K562 treated with DMSO at 1 percent for 24 hours (cell line): ENCODE measurements around the gene BACH1. TPM values are rescaled to one million over a fixed set of nuclear protein-coding genes. Genes with fewer than 3 reads are reported as not detected.

Experiments used
- total RNA-seq: library from RNA; unstranded; fragments of 300-600 nt; gene quantifications from 2 replicates; pipeline ENCODE4 v1.2.3, GENCODE V29; 2022; ENCODE audit warnings: low read depth; ENCODE audit not compliant: insufficient read depth

The BACH1 gene
- 21.7 and 25.8 TPM in 2 replicates for total RNA-seq

DNA sequence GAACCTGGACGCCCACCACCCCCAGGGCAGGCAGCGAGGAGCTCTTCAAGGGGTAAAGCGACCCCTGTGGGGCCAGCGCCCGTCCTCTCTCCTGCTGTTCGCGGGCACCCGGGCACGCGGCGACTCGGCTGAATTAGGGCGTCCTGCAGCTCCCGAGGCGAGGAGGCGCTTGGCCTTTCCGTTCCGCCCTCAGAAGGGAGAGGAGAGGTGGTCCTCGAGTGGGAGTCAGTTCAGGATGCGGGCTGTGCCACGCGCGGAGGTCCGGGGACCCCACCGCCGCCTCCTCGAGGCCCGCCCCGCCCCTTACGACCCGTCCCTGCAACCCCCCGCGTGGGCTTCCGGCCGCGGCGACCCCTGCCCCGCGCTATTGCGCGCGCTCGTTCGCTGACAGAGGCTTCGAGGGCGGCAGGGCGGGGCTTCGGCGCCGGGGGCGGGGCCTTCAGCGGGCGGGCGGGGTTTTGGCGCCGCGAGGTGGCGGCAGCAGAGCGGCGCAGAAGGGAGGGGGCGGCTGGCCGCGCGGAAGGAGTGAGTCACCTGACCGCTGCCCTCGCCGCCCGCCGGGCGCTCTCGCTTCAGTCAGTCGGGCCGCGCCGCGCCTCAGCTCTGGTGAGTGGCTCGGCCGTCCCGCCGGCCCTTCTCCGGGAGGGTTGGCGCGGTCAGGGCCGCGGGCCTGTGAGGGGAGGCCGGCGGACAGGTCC lies at the start of gene BACH1:
TSS of gene BACH1 (plus strand) at position 575 of the 698 bp plus-strand sequence. CDS start 22,359 bp downstream, outside the sequence.

Other genes with a start within 250 kb of the BACH1 start
- gene CCT8, start 225.3 kb upstream of the BACH1 start, total RNA-seq: 217 and 256 TPM in 2 replicates
- not detected in 2 replicates for gene MAP3K7CL, start 168.3 kb upstream of the BACH1 start, total RNA-seq